ENCODE results near the gene PKD2L1.
"Not testable (repeated sequence)": the region's sequence is repeated elsewhere in the genome, so short reads cannot be mapped to it uniquely, and the experiment has no call there.

PKD2L1 gene

GRCh38 chr10:100315615-100316014 lies 14.4 kb downstream of the PKD2L1 start:
- H3K4me3 ChIP-seq (ENCODE audit: low read depth, low read length) = no peak overlapping the region
- TF ChIP-seq, protein P1, sequence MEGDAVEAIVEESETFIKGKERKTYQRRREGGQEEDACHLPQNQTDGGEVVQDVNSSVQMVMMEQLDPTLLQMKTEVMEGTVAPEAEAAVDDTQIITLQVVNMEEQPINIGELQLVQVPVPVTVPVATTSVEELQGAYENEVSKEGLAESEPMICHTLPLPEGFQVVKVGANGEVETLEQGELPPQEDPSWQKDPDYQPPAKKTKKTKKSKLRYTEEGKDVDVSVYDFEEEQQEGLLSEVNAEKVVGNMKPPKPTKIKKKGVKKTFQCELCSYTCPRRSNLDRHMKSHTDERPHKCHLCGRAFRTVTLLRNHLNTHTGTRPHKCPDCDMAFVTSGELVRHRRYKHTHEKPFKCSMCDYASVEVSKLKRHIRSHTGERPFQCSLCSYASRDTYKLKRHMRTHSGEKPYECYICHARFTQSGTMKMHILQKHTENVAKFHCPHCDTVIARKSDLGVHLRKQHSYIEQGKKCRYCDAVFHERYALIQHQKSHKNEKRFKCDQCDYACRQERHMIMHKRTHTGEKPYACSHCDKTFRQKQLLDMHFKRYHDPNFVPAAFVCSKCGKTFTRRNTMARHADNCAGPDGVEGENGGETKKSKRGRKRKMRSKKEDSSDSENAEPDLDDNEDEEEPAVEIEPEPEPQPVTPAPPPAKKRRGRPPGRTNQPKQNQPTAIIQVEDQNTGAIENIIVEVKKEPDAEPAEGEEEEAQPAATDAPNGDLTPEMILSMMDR (IDR thresholded peaks at IDR 0.05; ENCODE audit: control insufficient read depth, extremely low read depth, insufficient read depth) = no peak
- no peak for DNase-seq (ENCODE audit: low read depth)

DNA sequence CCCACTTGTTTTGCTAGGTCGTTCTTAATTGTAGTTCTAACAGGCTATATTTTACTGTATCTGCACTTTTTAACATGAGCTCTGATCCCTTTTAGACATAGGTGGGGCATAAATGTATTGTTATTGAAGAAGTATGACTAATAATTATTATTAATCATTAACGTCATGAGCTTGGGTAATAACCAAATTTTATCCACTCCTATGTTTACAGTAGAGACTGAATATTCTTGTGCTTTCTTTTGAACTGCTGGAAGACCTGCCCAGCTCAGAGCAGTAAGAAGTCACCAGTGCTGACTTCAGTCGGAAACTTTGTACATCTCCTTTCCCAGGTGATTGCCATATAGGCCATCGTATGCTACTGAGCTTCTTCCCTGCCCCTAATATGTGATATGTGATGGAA lies 18.7 kb downstream of the PKD2L1 start:
- TF ChIP-seq, protein P1 (IDR thresholded peaks at IDR 0.05; ENCODE audit: control insufficient read depth, extremely low read depth, insufficient read depth) = no peak
- no peak overlapping the region for H3K4me3 ChIP-seq (ENCODE audit: low read depth, low read length)
- no peak for DNase-seq (ENCODE audit: low read depth)

DNA sequence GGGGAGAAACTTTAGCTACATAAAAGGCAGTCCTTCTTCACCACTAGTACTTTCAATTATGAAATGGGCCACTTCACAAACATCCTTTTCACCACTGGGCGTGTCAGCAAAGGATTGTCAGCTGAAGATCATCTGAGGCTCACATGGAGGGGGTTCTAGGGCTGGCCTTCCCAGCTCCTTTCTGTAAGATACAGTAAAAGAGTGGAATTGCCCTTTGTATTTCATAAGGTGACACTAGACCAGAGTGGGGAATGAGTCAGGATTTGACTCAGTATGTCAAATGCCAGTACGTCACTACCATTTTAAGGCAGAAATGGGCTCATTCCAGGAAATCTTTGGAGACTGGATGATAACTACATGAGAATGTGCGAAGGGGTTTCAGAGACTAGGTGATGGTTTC lies 22.3 kb downstream of the PKD2L1 start:
- no peak for DNase-seq (ENCODE audit: low read depth)
- H3K4me3 ChIP-seq (ENCODE audit: low read depth, low read length) = no peak overlapping the region
- TF ChIP-seq, protein P1 (IDR thresholded peaks at IDR 0.05; ENCODE audit: control insufficient read depth, extremely low read depth, insufficient read depth) = no peak

GRCh38 chr10:100306861-100307260 lies 23.2 kb downstream of the PKD2L1 start:
- H3K4me3 ChIP-seq (ENCODE audit: low read depth, low read length) = no peak overlapping the region
- no peak for DNase-seq (ENCODE audit: low read depth)
- TF ChIP-seq, protein P1 (IDR thresholded peaks at IDR 0.05; ENCODE audit: control insufficient read depth, extremely low read depth, insufficient read depth) = no peak

DNA sequence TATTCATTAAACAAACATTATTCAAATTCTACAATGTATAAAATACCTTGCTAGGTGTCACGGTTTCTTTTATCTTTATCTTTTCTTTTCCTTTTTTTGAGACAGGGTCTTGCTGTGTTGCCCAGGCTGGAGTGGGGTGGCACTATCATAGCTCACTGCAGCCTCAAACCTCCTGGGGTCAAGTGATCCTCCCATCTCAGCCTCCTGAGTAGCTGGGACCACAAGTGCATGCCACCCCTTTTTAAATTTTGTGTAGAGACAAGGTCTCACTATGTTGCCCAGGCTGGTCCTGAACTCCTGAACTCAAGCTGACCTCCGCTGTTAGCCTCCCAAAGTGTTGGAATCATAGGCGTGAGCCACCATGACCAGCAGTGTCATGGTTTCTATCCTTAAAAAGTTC lies 25.6 kb downstream of the PKD2L1 start:
- no peak overlapping the region for H3K4me3 ChIP-seq (ENCODE audit: low read depth, low read length)
- no peak for DNase-seq (ENCODE audit: low read depth)
- TF ChIP-seq, protein P1 (IDR thresholded peaks at IDR 0.05; ENCODE audit: control insufficient read depth, extremely low read depth, insufficient read depth) = no peak

DNA sequence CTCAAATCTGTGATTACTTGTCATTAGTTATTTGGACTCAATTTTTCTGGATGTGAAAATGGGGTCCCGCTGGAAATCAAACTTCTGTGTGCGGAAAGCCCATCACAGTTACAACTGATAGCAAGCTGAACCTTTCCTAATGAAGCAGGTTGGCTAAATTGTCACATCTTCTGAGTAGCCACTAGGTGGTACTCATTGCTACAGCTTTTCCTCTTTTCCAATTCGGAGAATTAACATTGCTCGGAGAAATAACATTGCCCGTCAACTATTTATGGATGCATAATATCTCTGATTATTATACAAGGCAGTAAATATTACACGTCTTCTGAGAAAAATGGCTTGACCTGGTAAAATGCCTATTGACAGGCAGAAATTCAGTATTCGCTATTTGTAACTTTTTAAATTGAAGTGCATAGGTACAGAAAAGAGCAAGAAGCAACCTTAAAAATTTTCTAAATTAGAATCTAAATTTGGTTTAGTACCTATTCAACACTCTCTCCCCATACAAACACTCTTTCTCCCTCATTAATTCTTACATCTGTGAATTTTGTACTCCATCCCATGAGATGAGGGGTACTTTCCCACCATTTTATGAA lies 26.2 kb downstream of the PKD2L1 start:
- TF ChIP-seq, protein P1 (IDR thresholded peaks at IDR 0.05; ENCODE audit: control insufficient read depth, extremely low read depth, insufficient read depth) = peak; percentile 59
- no peak for DNase-seq (ENCODE audit: low read depth)
- no peak overlapping the region for H3K4me3 ChIP-seq (ENCODE audit: low read depth, low read length)

- H3K4me3 ChIP-seq (ENCODE audit: low read depth, low read length); DNase-seq (ENCODE audit: low read depth): not testable (repeated sequence)
Observed at GRCh38 chr10:100301123-100301522, 28.9 kb downstream of the PKD2L1 start.

Data from LNCaP clone FGC (cell line).